Measurements from ENCODE around the gene BSCL2. TPM values are rescaled to one million over a fixed set of nuclear protein-coding genes. Genes with fewer than 3 reads are reported as not detected.
"Not testable (repeated sequence)": the region's sequence is repeated elsewhere in the genome, so short reads cannot be mapped to it uniquely, and the experiment has no call there.

The BSCL2 gene
- 19.8 TPM for total RNA-seq

GRCh38 chr11:62707277-62707861, at the start of gene BSCL2, which contains the start of gene GNG3:
BSCL2 (minus strand) TSS chr11:62707424; CDS start chr11:62707195, 229 bp downstream.
GNG3 (plus strand) TSS chr11:62707676; CDS start chr11:62708296, 620 bp downstream.
- H3K27me3 ChIP-seq (ENCODE audit: control insufficient read depth in 3 of 3, insufficient read depth in 3 of 3, low read length in 3 of 3): no peaks in the 10 kb centered on the region
- peak within 1 kb of the TSS; percentile 88 to 97 (median 93) for H3K4me3 ChIP-seq (ENCODE audit: low read length in 3 of 3)
- H3K4me1 ChIP-seq (ENCODE audit: control insufficient read depth in 3 of 3, insufficient read depth in 3 of 3, low read length in 3 of 3): peaks cover 40 to 48% (median 47%) of the 10 kb centered on the region in 3 donors
- peaks cover 10 to 14% (median 11%) of the 10 kb centered on the region in 3 donors for H3K36me3 ChIP-seq (ENCODE audit: control insufficient read depth in 3 of 3, insufficient read depth in 3 of 3, low read length in 3 of 3)
- no peaks in the 10 kb centered on the region for H3K9me3 ChIP-seq (ENCODE audit: control insufficient read depth in 3 of 3, low read length in 3 of 3)
- peak within 1 kb of the TSS; percentile 88 for H3K27ac ChIP-seq (ENCODE audit: low read depth, low read length)
- peak within 1 kb of the TSS; percentile 96 to 99 (median 99) for H3K9ac ChIP-seq (ENCODE audit: low read depth in 1 of 3, low read length in 3 of 3)

GRCh38 chr11:62755086-62755615, 47.9 kb upstream of the BSCL2 start:
- Histone ChIP-seq H3K9ac (ENCODE audit: low read depth in 1 of 3, low read length in 3 of 3) (no peak overlapping the region), H3K27ac (ENCODE audit: low read depth, low read length) (no peak overlapping the region), H3K4me1 (ENCODE audit: control insufficient read depth in 3 of 3, insufficient read depth in 3 of 3, low read length in 3 of 3) (peaks cover 15 to 24% (median 17%) of the 10 kb centered on the region in 3 donors), H3K36me3 (ENCODE audit: control insufficient read depth in 3 of 3, insufficient read depth in 3 of 3, low read length in 3 of 3) (peaks cover 9 to 14% (median 13%) of the 10 kb centered on the region in 3 donors), H3K27me3 (ENCODE audit: control insufficient read depth in 3 of 3, insufficient read depth in 3 of 3, low read length in 3 of 3) (no peaks in the 10 kb centered on the region), H3K4me3 (ENCODE audit: low read length in 3 of 3) (no peak overlapping the region), H3K9me3 (ENCODE audit: control insufficient read depth in 3 of 3, low read length in 3 of 3) (no peaks in the 10 kb centered on the region)

- peak within 1 kb of the TSS; percentile 93 to 99 (median 95) for H3K4me3 ChIP-seq (ENCODE audit: low read length in 3 of 3)
- H3K4me1 ChIP-seq (ENCODE audit: control insufficient read depth in 3 of 3, insufficient read depth in 3 of 3, low read length in 3 of 3): peaks cover 15 to 24% (median 17%) of the 10 kb centered on the region in 3 donors
- peaks cover 9 to 14% (median 13%) of the 10 kb centered on the region in 3 donors for H3K36me3 ChIP-seq (ENCODE audit: control insufficient read depth in 3 of 3, insufficient read depth in 3 of 3, low read length in 3 of 3)
- peak within 1 kb of the TSS; percentile 89 for H3K27ac ChIP-seq (ENCODE audit: low read depth, low read length)
- H3K9ac ChIP-seq (ENCODE audit: low read depth in 1 of 3, low read length in 3 of 3): peak within 1 kb of the TSS; percentile 84 to 99 (median 93)
- no peaks in the 10 kb centered on the region for H3K27me3 ChIP-seq (ENCODE audit: control insufficient read depth in 3 of 3, insufficient read depth in 3 of 3, low read length in 3 of 3)
- H3K9me3 ChIP-seq (ENCODE audit: control insufficient read depth in 3 of 3, low read length in 3 of 3): no peaks in the 10 kb centered on the region
Observed at GRCh38 chr11:62753736-62754603, 46.7 kb upstream of the BSCL2 start, which contains the start of gene ZBTB3. ZBTB3 (minus strand) TSS chr11:62754160; CDS start chr11:62753664, 496 bp downstream.

GRCh38 chr11:62752994-62753735, 45.9 kb upstream of the BSCL2 start:
- H3K27ac ChIP-seq (ENCODE audit: low read depth, low read length): peak overlapping the region; percentile 89
- peak overlapping the region; percentile 34 to 99 (median 93) for H3K9ac ChIP-seq (ENCODE audit: low read depth in 1 of 3, low read length in 3 of 3)

GRCh38 chr11:62752177-62752785, 45.1 kb upstream of the BSCL2 start:
- Histone ChIP-seq H3K4me3 (ENCODE audit: low read length in 3 of 3) (no peak overlapping the region), H3K36me3 (ENCODE audit: control insufficient read depth in 3 of 3, insufficient read depth in 3 of 3, low read length in 3 of 3) (peaks cover 9 to 14% (median 13%) of the 10 kb centered on the region in 3 donors), H3K4me1 (ENCODE audit: control insufficient read depth in 3 of 3, insufficient read depth in 3 of 3, low read length in 3 of 3) (peaks cover 15 to 24% (median 17%) of the 10 kb centered on the region in 3 donors), H3K27me3 (ENCODE audit: control insufficient read depth in 3 of 3, insufficient read depth in 3 of 3, low read length in 3 of 3) (no peaks in the 10 kb centered on the region), H3K9ac (ENCODE audit: low read depth in 1 of 3, low read length in 3 of 3) (no peak overlapping the region), H3K27ac (ENCODE audit: low read depth, low read length) (no peak overlapping the region), H3K9me3 (ENCODE audit: control insufficient read depth in 3 of 3, low read length in 3 of 3) (no peaks in the 10 kb centered on the region)

More at GRCh38 chr11:62752994-62753735, 45.9 kb upstream of the BSCL2 start:
- no peaks in the 10 kb centered on the region for H3K9me3 ChIP-seq (ENCODE audit: control insufficient read depth in 3 of 3, low read length in 3 of 3)
- peaks cover 15 to 24% (median 17%) of the 10 kb centered on the region in 3 donors for H3K4me1 ChIP-seq (ENCODE audit: control insufficient read depth in 3 of 3, insufficient read depth in 3 of 3, low read length in 3 of 3)
- peaks cover 9 to 14% (median 13%) of the 10 kb centered on the region in 3 donors for H3K36me3 ChIP-seq (ENCODE audit: control insufficient read depth in 3 of 3, insufficient read depth in 3 of 3, low read length in 3 of 3)
- no peaks in the 10 kb centered on the region for H3K27me3 ChIP-seq (ENCODE audit: control insufficient read depth in 3 of 3, insufficient read depth in 3 of 3, low read length in 3 of 3)
- peak overlapping the region; percentile 93 to 99 (median 95) for H3K4me3 ChIP-seq (ENCODE audit: low read length in 3 of 3)

GRCh38 chr11:62749931-62750330, 42.7 kb upstream of the BSCL2 start:
- not testable (repeated sequence) for H3K9ac ChIP-seq (ENCODE audit: low read depth in 1 of 3, low read length in 3 of 3); H3K27ac ChIP-seq (ENCODE audit: low read depth, low read length); H3K4me3 ChIP-seq (ENCODE audit: low read length in 3 of 3); H3K9me3 ChIP-seq (ENCODE audit: control insufficient read depth in 3 of 3, low read length in 3 of 3); H3K27me3 ChIP-seq (ENCODE audit: control insufficient read depth in 3 of 3, insufficient read depth in 3 of 3, low read length in 3 of 3)
- Histone ChIP-seq H3K4me1 (ENCODE audit: control insufficient read depth in 3 of 3, insufficient read depth in 3 of 3, low read length in 3 of 3) (peaks cover 15 to 24% (median 17%) of the 10 kb centered on the region in 3 donors), H3K36me3 (ENCODE audit: control insufficient read depth in 3 of 3, insufficient read depth in 3 of 3, low read length in 3 of 3) (peaks cover 9 to 14% (median 13%) of the 10 kb centered on the region in 3 donors)

GRCh38 chr11:62747475-62748160, 40.4 kb upstream of the BSCL2 start:
- Histone ChIP-seq H3K27me3 (ENCODE audit: control insufficient read depth in 3 of 3, insufficient read depth in 3 of 3, low read length in 3 of 3) (no peaks in the 10 kb centered on the region), H3K4me1 (ENCODE audit: control insufficient read depth in 3 of 3, insufficient read depth in 3 of 3, low read length in 3 of 3) (peaks cover 4 to 5% (median 4%) of the 10 kb centered on the region in 3 donors), H3K4me3 (ENCODE audit: low read length in 3 of 3) (no peak overlapping the region), H3K27ac (ENCODE audit: low read depth, low read length) (no peak overlapping the region), H3K9me3 (ENCODE audit: control insufficient read depth in 3 of 3, low read length in 3 of 3) (no peaks in the 10 kb centered on the region), H3K36me3 (ENCODE audit: control insufficient read depth in 3 of 3, insufficient read depth in 3 of 3, low read length in 3 of 3) (peaks cover 6 to 7% (median 7%) of the 10 kb centered on the region in 3 donors), H3K9ac (ENCODE audit: low read depth in 1 of 3, low read length in 3 of 3) (peak overlapping the region in 1 of 3 donors; percentile 16)

GRCh38 chr11:62737196-62737595, 30.0 kb upstream of the BSCL2 start:
- Histone ChIP-seq H3K9me3 (ENCODE audit: control insufficient read depth in 3 of 3, low read length in 3 of 3) (no peaks in the 10 kb centered on the region), H3K9ac (ENCODE audit: low read depth in 1 of 3, low read length in 3 of 3) (no peak overlapping the region), H3K4me1 (ENCODE audit: control insufficient read depth in 3 of 3, insufficient read depth in 3 of 3, low read length in 3 of 3) (peaks cover 0 to 2% (median 0%) of the 10 kb centered on the region in 3 donors), H3K27me3 (ENCODE audit: control insufficient read depth in 3 of 3, insufficient read depth in 3 of 3, low read length in 3 of 3) (no peaks in the 10 kb centered on the region), H3K27ac (ENCODE audit: low read depth, low read length) (no peak overlapping the region), H3K4me3 (ENCODE audit: low read length in 3 of 3) (no peak overlapping the region), H3K36me3 (ENCODE audit: control insufficient read depth in 3 of 3, insufficient read depth in 3 of 3, low read length in 3 of 3) (peaks cover 22 to 30% (median 27%) of the 10 kb centered on the region in 3 donors)

Measured in skeletal muscle tissue (tissue), 4 donors.